Fibroblast of skin of right quadriceps (primary cell): ENCODE data around the gene C18orf32.
"Not testable (repeated sequence)": the region's sequence is repeated elsewhere in the genome, so short reads cannot be mapped to it uniquely, and the experiment has no call there.

Experiments used
- DNase-seq: peaks from one replicate; pipeline ENCODE4 v3.0.0-alpha.2; 2013

Gene C18orf32

DNA sequence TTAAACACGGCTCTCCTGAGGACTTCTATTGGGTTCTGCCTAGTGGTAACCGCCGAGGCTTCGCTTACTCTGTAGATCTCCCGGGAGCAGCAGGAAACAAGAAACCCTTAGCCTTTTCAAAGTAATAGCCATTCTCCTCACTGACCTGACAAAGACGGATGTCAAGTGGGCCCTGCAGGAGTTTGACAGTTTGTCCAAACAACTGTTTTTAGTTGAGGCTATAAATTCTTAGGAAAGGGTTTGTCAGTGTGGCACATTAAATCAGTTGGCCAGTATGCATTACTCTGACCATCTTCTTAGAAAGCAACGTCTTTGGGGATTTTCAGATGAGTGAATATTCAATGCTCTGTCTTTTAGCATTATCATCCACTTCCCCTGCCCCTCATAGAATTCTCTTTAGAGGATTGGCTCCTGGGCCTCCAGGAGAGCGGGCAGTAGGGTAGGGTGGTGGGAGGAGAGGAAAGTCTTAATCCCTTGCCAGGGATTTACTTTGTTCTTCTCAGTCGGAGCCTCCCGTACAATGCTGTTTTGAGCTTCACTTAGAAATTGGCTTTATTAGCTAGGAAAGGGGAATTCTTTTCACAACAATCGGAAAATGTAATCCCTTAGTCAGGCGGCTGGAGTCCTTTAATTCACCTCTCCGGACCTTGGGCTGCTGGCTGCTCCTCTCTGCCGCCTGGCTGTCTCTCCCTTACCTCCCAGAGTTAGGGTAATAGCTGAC lies 13.3 kb upstream of the C18orf32 start:
- DNase-seq, result no peak

DNA sequence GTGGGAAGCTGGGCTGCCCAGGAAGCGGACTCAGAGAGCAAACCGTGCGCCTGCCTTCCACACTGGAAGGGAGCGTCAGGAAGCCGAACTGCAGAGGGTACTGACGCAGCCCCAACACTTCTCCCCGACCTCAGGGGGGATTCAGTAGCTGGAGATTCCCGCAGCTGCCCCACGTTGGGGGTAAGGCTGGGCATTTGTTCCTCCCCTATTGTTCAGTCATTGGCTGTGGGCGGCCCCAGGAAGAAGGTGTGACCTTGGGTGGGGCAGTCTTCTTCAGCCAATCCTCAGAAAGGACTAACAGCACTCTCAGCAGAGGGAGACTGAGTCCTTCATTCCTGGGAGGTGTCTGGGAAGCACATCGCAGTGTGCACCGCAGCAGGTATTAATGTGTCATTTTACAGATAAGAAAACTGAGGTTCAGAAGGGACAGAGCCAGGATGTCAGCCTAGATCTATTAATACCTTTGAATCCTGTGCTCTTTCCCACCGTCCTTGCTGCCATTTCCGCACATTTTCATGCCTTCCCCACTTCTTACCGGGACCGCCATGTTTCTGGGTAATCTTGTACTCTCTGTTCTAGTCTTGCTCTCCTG lies 12.1 kb upstream of the C18orf32 start:
- no peak for DNase-seq

DNA sequence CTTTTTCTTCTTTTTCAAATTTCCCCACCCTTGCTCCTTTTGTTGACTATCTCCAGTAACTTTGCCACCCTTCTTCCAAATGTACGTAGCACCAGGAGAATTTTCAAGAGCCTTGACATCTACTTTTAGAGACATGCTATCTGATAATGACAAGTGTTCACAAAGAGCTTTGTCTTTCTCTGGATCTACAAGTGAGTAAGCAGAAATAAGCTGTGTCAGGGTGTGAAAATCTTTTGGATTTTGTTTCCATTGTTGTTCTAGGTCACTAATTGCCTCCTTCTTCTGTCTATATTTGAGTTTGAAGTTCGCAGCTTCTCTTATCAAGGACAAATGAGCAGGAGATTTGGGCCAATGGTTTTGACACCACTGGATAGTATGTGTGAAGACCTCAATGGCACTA lies 8.4 kb upstream of the C18orf32 start:
- no peak for DNase-seq

DNA sequence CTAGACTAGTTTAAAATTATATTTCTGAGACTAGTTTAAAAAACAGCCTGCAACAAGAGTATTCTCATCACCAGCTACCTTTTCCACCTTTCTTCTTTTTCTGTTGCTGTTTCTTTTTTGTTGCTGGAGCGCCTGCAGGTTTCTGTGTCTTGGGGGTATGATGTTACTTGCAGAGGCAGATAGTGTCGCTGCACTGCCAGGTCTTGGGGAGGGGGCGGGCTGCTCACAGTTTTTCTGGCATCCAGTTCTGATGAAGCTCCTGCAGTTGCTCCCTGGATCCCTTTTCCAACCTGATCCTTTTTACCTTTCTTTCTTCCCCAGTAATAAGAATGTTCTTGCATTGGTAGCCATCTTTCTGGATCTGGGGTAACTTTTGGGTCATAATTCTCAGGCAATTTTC lies 8.0 kb upstream of the C18orf32 start:
- no peak for DNase-seq

DNA sequence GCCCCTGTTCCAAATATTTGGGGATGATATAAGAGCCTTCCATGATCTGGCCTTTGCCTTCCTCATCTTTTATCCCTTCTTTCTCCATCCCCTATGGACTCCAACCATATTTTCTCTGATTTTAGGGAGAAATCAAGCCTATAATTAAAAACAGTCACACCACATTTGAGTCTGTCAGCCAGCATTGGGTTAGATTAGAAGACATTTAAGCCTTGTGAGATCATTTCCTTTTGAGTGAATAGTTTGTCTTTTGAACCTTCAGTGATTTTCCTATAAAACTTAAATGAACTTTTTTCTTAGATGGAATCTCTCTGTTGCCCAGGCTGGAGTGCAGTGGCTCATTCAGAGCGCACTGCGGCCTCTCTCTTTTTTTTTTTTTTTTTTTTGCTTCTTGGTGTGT lies 7.6 kb upstream of the C18orf32 start:
- DNase-seq, result peak; percentile 71

DNA sequence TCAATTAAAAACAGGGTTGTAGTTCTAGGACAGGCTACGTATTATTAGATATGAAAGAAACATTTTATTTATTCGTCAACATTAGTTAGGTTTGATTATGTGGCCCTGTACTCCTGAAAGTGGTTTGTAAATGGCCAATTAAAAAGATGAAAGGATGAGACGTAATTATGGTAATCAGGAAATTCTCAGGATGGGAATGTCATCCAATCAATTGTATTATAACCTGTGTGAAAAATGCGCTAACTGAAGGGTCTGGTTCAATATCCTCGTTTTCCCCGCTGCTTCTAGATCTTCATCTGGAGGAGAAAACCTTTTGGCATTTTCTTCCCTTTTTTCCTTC lies 5.6 kb upstream of the C18orf32 start:
- no peak for DNase-seq

DNA sequence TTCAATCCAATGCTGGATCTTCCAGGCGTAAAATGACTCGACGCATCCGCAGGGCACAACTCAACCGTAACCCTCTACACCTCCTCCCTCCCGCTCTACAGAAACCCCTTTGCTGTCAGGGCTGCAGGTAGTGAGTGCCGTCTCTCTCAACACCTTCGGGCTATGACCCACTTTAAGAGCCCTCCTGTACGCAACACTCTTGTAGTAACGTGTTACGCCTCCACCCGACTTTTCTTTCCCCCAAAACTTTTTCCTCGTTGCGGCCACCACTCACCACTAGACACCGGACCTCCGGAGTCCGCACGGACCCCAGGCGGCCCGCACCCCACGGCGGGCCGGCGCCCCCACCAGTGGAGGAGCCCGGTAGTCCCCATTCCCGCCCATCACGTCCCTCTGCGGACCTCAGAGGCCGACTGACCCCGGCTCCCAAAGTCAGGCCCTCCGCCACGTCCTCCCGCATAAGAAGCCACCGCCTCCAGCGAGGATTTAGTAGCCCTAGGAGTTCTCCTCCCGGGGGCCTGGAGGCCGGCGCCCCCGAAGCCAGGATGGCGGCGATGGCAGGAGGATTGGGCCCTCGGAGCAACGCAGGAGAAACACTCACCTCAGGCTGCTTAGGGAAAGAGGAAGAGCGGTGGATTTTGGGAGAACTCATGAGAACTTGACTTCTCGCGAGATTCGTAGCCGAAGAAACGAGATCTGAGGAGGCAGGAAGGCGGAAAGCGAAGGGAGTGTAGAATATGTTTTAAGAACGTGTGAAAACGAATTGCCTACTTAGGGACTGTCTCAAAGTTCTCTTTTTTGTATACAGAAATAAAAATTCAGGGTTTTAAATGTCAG lies 5.0 kb upstream of the C18orf32 start, which contains the start of gene RPL17:
Gene RPL17, minus strand, starts transcription at position 609 of the 837 bp plus-strand sequence.
- DNase-seq, result peak; percentile 100

DNA sequence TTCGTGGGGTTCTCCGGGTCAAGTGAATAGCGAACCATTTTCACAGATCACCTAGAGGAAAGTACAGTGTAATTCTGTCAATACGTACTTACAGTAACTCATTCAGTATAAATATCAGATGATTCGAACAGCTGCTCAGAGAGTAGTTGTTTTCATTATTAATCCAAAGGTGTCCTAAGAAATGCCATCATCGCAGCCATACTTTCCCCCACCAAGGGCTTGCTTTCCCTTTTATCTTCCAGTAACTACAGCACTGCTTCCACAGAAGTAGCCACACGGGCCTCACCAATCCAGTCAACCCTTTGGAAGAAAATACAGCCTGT lies 4.5 kb upstream of the C18orf32 start:
- DNase-seq, result no peak

DNA sequence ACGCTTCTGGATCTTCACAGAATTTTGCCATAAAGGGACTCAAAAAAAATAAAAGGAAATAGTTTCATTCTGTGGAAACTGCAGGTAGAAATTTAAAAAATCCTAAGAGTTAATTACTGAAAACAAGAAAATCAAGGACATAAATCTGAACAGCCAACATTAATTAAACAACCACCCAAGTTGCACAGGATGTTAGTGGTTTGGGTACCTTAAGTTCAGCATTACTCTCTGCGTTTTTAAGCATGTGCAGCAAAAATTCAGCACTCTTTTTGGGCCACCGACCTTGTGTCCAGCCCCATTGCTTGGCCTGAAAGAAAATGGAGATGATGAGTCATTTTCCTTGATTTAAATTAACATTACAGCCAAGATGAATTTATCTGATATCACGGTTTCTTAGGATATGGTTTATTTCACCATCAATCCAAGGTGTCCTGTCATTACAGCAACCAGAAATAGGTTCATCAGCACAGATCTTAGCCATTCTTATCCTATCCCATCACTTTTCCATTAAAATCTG lies 3.3 kb upstream of the C18orf32 start:
- DNase-seq, result no peak

DNA sequence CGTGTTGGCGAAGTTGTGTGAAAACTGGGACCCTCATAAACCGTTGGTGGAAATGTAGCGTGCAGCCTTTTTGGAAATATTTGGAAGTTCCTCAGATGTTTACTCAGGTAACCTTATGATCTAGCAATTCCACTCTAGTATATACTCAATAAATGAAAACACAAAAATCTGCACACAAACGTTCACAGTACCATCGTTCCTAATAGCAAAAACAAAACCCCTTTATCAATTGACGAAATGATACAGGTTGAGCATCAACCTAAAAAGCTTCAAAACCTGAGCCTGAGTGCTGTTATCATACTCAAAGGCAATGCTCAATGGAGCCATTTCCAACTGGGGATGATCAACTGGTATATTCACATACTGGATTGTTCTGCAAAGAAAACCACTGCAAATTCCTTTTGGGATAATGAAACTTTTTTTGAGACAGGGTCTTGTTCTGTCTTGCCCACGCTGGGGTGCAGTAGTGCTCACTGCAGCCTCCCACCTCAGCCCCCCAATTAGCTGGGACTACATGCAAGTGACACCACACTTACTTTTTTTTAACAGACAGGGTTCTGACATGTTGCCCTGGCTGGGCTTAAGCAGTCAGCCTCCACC lies 777 bp upstream of the C18orf32 start:
- no peak for DNase-seq

DNA sequence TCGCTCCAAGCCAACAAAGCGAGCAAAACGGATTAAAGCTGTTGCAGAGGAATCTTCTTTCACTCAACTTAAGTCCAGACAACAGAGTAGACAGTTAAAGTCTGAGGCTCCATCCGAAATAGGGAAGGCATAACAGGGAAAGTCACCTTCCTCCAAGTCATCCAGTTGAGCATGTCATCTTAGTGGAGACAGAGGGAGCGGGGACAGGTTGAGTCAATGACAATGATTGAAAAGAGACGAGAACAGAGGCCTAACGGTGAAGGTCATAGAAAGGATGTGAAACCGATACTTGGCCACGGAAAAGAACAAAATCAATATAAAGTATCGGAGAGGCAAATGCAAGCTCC lies 455 bp downstream of the C18orf32 start:
- no peak for DNase-seq

DNA sequence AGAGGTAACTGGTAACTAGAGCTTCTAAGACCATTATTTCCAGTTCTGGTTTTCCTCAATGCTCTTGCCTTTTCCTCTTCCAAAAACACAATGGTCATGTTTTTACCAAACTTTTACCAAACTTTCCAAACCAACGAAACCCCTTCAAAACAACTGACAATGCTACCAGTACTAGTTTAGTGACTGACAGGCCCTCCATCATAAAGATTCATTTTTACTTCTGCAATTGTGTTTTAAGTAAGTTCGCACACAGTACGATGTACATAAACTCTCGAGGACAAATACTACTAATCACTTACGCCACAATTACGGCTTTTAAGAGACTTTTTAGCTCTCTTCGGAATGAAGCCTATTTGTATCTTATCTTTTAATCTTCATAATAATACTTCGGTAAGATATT lies 900 bp downstream of the C18orf32 start:
- DNase-seq, result no peak

DNA sequence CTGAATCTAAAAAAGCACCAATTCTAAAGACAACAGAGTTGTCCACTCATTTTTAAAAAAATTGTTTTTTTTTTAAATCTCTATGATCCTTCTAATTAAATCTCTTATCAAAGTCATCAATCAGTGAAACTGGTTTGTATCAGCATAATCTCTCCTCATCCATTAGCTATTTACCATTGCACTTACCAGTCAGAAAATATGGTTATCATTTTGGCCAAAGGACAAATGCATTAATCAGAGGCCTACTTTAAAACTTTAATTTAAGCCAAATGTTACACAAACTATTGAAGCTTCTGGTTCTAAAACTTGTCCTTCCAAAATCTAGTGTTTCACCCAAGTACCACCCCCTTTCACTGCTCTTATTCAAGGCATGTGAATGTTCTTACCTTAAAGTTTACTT lies 3.8 kb downstream of the C18orf32 start:
- no peak for DNase-seq

DNA sequence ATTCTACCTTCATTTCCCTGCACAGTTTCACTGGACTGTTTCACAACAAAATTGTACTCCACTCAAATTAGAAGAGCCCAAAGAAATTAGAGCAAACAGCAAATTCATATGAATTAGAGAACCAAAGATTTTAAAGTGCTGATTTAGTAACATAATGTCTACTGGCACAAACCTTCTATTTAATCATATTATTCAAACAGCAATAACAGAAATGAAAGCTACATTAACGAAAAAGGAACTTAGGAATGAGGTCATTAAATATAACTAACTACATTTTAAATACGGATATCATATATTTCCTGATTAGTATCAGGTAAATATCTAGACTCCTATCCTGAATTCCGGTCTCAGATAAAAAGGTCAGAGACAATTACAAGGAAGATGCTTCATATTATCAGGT lies 5.1 kb downstream of the C18orf32 start:
- no peak for DNase-seq

DNA sequence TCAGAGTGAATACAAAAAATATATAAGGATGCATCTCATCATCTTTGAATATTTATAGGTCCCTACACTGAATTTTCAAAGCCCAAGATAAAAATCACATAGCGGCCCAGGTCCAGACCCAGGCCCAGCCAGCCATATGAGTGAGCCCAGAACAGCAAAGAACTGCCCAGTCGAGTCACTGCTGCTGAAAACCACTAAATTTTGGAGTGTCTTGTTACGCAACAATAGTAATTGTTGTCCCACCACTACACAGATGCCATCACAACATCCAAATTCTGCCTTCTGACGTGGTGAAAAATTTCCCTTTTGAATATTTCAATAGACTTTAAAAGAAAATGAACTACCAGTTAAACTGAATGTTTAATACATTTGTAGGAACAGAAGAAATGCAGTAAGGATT lies 5.7 kb downstream of the C18orf32 start:
- no peak for DNase-seq

DNA sequence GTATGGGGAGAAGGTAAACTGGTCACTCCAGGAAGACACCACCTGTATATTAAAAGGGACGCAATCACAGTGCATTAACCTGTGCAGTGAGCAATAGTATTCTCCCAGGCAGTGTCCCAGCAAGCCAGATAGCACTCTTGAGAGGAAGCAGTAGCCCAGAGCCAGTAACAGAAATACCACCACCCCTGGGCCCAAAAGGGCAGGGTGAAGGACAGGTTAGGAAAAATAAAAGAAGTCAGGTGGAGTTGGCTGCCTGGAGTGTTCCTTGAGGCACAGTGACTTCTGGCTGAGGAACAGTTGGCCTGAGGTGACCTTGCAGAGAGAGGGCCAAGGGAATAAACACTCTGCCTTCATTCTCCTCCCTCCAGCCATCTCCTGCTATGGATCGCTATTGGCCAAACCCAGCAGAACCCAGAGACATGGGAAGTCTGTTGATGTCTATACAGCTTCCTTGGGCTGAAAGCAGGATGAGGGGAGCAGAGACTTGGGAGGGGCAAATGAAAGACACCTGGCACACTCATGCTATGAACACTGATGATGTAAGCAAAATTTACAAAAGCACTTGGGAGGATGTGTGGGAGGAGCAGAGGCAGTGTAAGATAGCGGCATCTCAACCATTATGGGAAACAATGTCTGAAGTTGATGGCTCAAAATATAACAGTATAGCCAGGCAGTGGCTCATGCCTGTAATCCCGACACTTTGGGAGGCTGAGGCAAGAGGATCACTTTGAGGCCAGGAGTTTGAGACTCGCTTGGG lies 7.5 kb downstream of the C18orf32 start:
- no peak for DNase-seq

DNA sequence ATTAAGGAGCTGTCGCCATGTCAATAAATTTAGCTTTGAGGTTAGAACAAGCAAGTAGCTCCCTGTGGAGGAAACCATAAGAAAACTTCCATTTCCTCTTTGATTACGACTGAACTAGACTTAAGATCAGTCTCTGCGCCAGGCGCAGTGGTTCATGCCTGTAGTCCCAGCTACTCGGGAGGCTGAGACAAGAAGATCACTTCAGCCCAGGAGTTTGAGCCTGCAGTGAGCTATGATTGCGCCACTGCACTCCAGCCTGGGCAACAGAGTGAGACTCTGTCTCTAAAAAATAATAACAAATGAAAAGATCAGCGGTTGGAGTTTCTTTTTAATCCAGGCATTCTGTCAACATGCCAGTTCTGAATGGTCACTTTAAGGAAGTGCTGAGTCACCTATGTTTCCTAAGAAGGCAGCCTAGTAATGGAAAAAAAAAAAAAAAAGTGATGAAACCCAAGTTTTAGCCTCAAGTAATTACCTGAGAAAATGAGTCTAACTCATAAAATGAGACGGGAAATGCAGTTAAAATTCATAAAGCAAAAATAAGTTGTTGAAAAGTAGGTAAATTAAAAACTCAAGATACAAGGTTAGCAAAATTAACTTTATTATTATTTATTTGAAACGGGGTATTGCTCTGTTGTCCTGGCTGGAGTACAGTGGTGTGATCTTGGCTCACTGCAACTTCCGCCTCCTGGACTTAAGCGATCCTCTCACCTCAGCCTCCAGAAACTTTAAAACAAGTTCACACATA lies 10.2 kb downstream of the C18orf32 start:
- peak; percentile 70 for DNase-seq

DNA sequence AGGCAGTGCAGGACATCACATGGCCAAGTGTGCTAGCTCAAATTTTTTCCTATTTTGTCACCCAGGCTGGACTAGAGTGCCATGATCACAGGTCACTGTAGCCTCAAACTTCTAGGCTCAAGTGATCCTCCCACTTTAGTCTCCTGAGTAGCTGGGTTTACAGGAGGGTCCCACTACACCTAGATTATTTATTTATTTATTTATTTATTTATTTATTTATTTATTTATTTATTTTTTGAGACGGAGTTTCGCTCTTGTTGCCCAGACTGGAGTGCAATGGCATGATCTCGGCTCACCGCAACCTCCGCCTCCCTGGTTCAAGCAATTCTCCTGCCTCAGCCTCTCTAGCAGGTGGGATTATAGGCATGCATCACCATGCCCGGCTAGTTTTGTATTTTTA lies 12.1 kb downstream of the C18orf32 start:
- not testable (repeated sequence) for DNase-seq

DNA sequence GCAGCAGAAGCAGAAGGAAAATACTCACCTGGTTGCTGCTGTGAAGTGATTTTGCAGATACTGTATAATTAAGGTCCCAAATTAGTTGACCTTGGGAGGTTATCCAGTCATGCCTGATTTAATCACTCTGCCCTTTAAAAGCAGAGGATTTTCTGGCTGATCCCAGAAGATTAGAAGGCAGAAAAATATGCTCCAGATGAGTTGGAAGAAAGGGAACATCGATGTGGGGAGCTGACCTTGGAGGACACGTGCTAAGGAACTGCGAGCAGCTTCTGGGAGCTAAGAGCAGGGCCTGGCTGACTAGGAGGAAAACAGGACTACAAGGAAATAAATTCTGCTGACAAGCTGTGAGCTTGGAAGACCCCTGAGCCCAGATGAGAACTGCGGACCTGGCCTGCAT lies 13.3 kb downstream of the C18orf32 start:
- no peak for DNase-seq

DNA sequence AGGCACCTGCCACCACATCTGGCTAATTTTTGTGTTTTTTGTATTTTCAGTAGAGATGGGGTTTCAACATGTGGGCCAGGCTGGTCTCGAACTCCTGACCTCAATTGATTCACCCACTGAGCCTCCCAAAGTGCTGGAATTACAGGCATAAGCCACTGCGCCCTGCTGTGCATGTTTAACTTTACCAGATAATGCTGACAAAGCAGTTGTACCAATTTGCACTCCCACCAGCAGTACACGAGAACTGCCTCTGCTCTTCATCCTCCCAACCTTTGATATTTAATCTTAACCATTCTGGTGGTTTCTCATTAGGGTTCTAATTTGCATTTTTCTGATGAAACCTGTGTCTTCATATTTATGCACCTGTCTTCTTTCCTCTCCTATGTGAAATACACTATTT lies 14.6 kb downstream of the C18orf32 start:
- DNase-seq, result no peak

DNA sequence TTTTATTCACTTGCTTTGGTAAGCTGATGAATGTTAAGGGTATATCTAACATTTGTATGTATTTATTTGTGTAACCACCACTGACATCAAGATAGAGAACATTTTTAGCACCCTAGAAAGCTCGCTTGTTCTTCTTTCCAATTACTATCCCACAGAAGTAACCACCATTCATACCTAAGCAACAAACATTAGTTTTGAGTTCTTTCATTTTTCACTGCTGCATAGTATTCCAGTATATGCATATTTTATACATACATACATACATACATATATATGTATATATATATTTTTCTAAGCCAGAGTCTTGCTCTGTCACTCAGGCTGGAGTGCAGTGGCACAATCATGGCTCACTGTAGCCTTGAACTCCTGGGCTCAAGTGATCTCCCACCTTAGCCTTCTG lies 15.5 kb downstream of the C18orf32 start:
- DNase-seq, result no peak

DNA sequence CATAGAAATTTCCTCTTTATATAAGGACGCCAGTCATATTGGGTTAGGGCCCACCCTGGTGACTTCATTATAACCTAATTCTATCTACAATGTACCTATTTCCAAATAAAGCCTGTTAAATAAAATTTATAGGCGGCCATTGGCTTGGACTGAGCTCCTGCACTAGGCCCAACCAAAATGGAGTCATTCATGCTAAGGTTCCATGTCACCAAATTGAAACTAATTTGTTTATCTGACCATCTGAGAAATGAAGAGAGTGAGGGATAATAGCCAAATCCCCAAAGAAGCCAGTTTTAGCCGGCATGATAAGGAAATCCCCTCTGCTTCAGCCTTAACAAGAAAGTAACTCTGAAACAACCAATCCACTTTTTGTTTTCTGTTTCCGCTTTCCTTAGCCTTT lies 19.4 kb downstream of the C18orf32 start:
- no peak for DNase-seq
